ENCODE results near the gene RAB8A.
"Not testable (repeated sequence)": the region's sequence is repeated elsewhere in the genome, so short reads cannot be mapped to it uniquely, and the experiment has no call there.

Gene RAB8A

DNA sequence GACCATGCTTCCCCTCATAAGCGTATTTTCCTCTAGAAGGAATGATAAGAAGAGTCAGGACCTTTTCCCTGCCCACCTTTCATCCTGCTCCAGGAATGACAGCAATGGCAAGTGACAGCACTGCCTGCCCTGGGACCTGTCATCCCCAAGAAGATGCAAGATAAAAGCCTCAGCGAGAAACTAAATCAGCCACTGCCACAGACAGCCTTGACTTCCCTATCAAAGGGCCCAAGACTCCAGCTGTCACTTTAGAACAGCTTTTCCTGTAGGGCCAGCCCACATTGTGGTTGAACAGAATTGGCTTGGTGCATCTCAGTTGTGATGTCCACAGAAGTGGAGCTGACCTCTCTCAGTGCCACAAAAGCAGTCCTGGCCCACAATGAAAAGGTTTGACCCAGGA is 1.1 kb downstream of the RAB8A start:
- DNase-seq, result no peak

DNA sequence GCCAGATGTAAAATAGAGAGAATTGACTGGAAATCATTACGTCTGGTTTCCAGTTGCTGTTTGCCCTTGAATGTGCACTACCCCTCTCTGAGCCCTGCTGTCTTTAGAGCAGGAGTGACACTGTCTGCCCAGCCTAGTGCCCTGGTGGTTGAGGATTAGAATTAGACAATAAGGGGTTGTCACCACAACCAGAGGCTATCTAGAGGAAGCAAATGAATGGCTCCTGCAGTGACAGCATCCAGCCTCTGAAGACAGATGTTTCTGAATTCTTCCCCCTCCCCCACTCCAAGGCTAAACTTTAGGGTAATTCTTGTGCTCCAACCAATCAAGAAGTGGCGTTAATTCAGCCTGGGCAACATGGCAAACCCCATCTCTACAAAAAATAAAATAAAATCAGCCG is 2.0 kb downstream of the RAB8A start:
- no peak for DNase-seq

- DNase-seq, result peak in 7 of 14 donors; percentile 4 to 66 (median 22)
Measured at GRCh38 chr19:16115301-16116039, 3.8 kb downstream of the RAB8A start.

GRCh38 chr19:16116067-16116466 is 4.4 kb downstream of the RAB8A start:
- no peak for DNase-seq

DNA sequence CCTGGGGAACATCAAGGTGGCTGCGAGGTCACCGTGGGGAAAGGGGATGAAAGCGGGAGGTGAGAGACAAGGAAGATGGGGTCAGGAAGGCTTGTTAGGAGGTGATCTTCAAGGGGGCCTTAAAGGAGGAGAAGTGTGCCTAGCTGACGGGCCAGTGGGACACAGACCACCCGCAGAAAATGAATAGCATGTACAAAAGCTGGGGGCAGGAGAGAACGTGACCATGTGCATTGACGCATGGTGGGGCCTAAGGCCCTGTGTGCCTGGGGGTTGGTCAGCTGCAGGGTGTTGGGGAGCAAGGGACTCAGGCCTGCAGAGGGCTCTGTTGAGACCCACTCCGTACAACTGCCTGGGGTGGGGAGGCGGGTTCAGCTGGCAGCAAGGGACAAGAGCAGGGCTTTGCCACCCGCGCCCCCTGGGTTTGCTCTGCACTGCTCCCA is 5.9 kb downstream of the RAB8A start:
- no peak for DNase-seq

DNA sequence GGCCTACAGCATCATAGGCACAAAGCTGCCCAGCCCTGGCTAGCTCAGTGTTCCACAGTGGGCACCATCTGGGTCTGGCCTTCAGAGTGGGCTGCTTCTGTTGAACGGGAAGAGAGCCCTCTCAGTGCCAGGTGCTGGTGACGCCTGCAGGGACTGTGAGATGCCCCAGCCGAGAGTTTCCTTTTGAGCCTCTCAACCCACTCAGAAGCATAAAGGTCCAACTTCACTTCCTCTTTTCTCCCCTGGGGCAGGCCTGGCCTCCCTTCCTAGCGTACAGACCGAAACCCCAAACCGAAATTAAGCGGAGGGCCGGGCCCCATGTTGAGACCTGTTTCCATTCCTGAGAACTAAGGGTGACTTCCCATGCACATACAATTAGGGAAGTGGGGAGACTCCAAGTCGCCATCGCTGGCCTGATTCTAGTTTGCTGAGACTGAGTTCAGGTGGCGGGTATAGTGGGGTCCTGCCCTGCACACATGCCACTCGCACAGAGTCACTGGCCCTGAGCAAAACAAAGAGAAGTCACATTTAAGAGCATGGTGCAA is 6.9 kb downstream of the RAB8A start:
- DNase-seq, result peak in 7 of 14 donors; percentile 3 to 46 (median 20)

DNA sequence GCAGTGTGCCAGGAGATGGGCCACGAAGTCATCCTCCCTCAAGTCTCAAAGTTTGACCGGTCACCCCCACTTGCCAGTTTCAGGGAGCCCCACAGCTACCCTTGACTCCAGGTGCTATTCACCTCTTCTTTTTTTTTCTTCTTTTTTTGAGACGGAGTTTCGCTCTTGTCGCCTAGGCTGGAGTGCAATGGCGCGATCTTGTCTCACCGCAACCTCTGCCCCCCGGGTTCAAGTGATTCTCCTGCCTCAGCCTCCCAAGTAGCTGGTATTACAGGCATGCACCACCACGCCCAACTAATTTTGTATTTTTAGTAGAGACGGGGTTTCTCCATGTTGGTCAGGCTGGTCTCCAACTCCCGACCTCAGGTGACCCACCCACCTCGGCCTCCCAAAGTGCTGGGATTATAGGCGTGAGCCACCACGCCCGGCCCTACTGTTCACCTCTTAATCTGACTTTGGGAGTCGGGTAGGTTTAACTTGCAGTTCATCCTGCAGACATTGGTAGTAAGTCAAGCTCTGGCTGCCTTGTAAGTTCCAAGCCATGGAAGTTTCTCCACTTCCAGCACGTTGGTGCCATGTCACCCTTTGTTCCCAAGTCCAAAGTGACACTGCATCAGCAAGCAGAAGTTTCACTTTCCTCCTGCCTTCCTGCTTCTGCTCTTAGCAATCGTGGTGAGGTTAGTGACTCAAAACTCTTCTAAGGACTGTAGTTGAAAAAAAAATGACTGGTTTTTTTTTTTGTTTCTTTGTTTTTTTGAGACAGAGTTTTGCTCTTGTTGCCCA is 7.6 kb downstream of the RAB8A start:
- DNase-seq, result not testable (repeated sequence)

DNA sequence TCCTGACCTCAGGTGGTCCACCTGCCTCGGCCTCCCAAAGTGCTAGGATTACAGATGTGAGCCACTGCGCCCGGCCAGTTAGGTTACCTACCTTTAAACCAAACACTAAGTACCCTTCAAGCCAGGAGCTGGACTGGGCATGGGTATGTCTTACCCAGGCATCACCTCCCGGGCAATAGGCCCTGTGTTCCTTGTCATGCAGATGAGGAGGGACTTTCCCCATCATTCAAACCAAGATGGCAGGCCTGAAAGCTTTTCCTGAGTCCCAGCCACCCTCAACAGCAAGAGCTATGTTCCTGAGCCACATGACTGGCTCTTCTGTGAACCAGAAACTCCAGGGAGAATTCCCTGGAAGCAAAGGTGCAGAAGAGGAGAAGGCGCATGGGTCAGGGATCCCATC is 9.5 kb downstream of the RAB8A start:
- DNase-seq, result no peak

DNA sequence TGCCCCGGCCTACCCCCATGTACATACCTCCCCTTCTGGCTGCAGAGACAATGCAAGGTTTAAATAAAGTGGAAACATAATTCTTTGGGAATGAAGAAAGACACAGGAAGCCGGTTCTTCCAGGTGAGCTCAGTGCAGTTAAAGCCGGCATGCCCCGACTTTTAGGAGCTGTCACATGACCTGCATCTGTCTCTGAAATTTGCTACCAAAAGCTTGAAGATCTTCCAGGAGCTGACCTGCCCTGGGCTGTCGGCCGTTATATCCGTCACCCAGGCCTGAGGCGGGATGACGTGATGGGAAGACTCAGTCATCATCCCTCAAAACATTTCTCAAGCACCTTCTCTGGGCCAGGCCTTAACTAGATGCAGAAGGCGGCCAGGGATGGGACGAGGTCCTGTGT is 10.3 kb downstream of the RAB8A start:
- no peak for DNase-seq

DNA sequence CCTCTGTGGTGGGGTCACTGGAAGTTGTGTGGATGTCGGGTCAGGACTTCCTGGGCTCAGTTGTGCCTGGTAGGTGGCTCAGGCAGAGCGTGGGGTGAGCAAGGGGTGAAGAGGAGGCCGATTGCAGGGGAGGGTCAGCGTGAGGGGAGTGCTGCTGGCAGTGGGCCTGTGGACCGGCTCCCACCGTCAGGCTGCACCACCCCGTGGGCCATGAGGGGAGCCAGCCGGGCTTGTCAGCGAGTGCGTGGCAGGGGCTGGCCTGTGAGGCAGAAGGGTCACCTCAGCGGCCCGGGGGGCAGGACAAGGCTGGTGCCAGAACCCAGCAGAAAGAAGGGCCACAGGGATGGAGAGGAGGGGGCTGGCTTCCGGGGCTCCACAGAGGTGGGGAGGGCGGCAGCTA is 13.3 kb downstream of the RAB8A start:
- no peak for DNase-seq

DNA sequence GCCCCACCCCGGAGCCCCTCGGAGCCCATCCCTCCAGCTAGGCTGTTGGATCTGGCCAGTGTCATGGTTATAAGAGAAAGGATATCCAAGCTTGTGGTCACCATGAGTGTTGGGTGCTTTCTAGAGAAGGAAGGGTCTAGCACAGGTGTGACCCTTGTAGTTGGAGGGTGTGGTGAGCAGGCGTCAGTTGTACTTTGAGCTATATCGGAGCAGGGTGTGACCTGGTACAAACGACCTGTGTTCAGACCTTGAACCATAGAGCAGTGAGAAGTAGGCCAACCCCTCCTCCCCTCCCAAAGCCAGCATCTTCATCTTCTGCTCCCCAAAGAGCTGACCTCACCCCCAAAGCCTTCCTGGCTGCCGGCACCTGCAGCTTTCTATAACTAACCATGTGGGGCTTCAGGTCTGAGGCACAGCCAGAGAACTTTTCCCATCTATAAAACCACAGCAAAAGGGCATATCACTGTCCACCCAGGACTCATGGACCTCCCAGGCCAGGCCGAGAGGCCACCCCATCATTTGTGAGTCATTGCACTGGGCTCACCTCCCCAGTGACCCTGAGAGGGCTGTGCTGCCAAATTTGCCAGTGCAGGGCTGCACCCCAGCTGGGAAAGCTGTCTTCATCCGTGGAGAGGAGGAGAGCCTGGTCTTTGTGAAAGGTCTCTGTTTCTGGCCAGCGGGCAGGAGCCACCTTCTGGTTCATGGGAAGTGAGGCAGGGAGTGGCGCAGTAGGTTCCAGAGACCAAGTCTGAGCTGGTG is 14.2 kb downstream of the RAB8A start:
- DNase-seq, result no peak

- no peak for DNase-seq
Measured at GRCh38 chr19:16127080-16127479, 15.4 kb downstream of the RAB8A start.

DNA sequence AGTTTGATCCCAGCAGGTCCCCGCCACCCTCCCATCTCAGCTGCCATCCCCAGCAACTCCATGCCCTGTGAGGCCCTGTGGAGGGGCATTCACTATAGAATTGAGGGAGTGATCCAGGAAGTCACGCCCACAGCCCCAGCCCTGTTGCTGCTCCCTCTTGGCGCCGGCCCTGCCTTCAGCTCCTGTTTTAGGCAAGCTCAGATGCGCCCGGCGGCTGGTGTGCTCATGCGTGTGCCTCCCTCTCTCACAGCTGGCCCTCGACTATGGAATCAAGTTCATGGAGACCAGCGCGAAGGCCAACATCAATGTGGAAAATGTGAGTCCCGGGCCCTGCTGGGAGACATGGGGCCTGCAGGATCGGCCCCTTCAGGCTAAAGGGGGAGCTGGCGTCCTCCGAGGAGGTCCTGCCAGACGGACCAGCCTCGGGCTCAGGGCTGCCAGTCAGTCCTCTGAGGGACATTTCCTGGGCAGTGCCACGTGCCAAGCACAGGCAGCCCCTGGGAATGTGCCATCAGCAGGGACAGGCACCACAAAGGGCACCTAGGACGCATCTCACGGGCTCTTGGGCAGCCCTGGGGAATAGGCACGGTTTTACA is 16.2 kb downstream of the RAB8A start:
- DNase-seq, result no peak

DNA sequence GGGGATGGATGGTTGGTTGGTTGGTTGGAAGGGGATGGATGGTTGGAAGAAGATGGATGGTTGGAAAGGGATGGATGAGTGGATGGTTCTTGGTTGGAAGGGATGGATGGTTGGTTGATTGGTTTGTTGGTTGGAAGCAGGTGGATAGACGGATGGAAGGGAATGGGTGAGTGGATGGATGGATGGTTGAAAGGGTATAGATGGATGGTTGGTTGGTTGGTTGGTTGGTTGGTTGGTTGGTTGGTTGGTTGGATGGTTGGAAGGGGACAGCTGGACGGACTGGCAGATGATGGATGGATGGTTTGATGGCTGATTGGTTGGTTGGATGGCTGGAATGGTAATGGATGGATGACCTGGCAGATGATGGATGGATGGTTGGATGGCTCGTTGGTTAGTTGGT is 20.0 kb downstream of the RAB8A start:
- no peak for DNase-seq

DNA sequence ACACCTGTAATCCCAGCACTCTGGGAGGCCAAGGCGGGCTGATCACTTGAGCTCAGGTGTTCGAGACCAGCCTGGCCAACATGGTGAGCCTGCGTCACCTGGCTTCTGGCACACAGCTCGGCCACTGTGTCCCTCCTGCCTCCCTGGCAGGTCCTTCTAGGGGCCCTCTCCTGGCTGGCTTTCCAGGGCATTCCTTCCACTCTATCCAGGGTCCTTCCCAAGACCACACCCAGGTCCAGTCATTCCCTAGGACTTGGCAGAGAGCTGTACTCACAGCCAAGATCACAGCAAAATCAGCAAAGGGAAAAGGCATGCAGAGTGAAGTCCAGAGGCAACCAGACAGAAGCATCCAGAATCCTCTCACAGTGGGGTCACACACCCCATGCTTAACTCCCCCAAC is 22.1 kb downstream of the RAB8A start:
- no peak for DNase-seq

GRCh38 chr19:16134510-16134909 is 22.8 kb downstream of the RAB8A start:
- DNase-seq, result no peak

GRCh38 chr19:16135430-16136127 is 23.9 kb downstream of the RAB8A start:
- no peak for DNase-seq

DNA sequence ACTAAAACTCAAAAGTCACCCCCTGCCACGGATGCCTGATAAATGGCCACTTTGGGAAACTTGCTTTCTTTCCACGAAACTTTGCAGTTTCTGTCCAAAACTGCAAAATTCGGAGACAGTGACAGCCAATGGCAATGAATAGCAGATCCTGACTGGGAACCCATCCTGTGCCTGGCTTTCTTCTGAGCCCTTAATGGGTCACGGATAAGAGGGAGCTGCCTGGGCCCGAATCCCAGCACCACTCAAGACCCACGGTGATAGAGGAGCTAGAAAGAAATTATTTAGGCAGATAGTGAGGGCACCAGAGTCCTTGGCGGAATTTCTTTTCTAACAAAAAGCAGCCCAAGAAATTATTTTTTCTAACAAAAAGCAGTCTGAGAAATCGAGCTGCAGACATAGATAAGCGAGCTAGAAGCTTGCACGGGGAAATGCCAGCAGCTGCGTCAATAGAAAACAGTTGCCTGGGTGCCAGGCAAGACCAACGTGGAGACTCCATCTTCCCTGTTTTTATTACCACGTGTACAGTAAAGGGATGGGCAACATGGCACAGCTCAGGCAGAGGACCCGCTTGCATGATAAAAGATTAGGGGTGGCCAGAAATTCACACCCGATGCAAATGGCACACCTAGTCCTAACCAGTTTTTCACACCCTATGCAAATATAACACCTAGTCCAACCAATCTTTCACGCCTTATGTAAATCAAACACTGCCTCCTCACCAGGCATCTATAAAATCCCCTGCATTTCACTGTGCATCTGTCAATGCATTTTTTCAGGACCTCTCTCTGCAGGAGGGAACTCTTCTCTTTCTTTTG is 24.7 kb downstream of the RAB8A start:
- DNase-seq, result no peak

DNA sequence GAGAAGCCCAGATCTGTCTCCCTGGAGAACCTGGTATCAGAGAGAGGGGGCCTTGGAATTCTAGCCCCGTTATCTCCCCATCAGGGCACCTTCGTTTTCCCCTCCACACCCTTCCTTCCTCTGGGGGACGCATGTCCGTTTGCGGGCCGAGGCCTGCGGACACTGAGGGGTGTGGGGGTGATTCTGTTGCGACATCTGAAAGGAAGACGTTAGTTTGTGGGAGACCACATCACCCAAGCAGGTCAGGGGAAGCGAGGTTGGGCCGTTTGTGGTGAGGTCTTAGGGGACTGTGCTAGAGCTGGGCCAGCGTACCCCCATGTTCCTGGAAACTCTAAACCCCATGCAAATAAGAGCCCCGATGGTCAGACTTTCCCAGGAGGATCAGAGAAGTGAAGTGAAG is 28.1 kb downstream of the RAB8A start:
- DNase-seq, result no peak

GRCh38 chr19:16141043-16141442 is 29.4 kb downstream of the RAB8A start:
- no peak for DNase-seq

DNA sequence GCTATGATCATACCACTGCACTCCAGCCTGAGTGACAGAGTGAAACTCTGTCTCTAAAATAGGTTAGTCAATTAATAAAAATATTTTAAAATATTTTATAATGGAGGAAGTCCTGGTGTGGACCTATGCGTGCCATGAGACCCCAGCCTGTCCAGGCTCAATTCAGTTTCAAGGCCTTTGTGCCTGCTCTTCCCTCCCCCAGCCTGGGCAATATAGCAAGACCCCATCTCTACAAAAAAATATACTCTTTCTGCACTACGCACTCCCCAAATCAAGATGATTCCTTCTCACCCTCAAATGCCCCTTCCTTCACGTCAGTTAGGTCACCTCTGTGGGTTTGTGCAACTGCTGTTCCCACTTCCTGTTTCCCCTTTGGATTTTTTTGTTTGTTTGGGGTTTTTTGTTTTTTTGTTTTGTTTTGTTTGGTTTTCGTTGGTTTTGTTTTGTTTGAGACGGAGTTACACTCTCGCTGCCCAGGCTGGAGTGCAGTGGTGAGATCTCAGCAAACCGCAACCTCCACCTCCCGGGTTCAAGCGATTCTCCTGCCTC is 30.4 kb downstream of the RAB8A start:
- DNase-seq, result no peak
